Neuronal stem cell (in vitro differentiated cells): ENCODE measurements around the gene RASL10B. TPM values are rescaled to one million over a fixed set of nuclear protein-coding genes. Genes with fewer than 3 reads are reported as not detected.

Experiments used
- DNase-seq: peaks from one replicate; pipeline ENCODE4 v3.0.0-alpha.2; 2013; ENCODE audit warnings: low spot score
- H2AFZ ChIP-seq: one replicate; pipeline ENCODE4 v1.6.1; 2013; ENCODE audit warnings: mild to moderate bottlenecking, low read length, inconsistent platforms
- H2AK5ac ChIP-seq: 2 replicates; pipeline ENCODE4 v1.6.1; 2013; ENCODE audit warnings: low read depth, mild to moderate bottlenecking, inconsistent platforms, low read length, moderate library complexity, mixed read lengths
- H2BK120ac ChIP-seq: 2 replicates; pipeline ENCODE4 v1.6.1; 2013; ENCODE audit warnings: low read depth, mild to moderate bottlenecking, inconsistent platforms, low read length, moderate library complexity, mixed read lengths
- H2BK12ac ChIP-seq: one replicate; pipeline ENCODE4 v1.6.1; 2013; ENCODE audit warnings: low read length, inconsistent platforms
- H2BK15ac ChIP-seq: 2 replicates; pipeline ENCODE4 v1.6.1; 2013; ENCODE audit warnings: mild to moderate bottlenecking, low read length, inconsistent platforms, mixed read lengths
- H2BK5ac ChIP-seq: one replicate; pipeline ENCODE4 v1.6.1; 2013; ENCODE audit warnings: inconsistent platforms, mild to moderate bottlenecking, low read length, moderate library complexity
- H3K14ac ChIP-seq: one replicate; pipeline ENCODE4 v1.6.1; 2013; ENCODE audit warnings: low read length, inconsistent platforms
- H3K18ac ChIP-seq: 2 replicates; pipeline ENCODE4 v1.6.1; 2013; ENCODE audit warnings: low read length, inconsistent platforms
- H3K23ac ChIP-seq: 2 replicates; pipeline ENCODE4 v1.6.1; 2013; ENCODE audit warnings: low read depth, mild to moderate bottlenecking, mixed read lengths, low read length, inconsistent platforms; ENCODE audit not compliant: poor library complexity
- H3K27ac ChIP-seq: replicated peaks from 3 replicates; pipeline ENCODE4 v1.5.1; 2013; ENCODE audit warnings: low read length, inconsistent platforms
- H3K27me3 ChIP-seq, 3 experiments: 2 replicates each; pipeline ENCODE4 v1.6.1; 2013; ENCODE audit warnings: low read length in 3 of 3, mild to moderate bottlenecking in 2 of 3, inconsistent platforms in 1 of 3, low read depth in 1 of 3, mixed read lengths in 1 of 3, moderate library complexity in 1 of 3; ENCODE audit not compliant: control insufficient read depth in 3 of 3, insufficient read depth in 3 of 3
- H3K36me3 ChIP-seq, 2 donors: replicated peaks in 1 of 2; 2 replicates each; pipeline ENCODE4 v1.6.1; 2013; ENCODE audit warnings: low read length in 2 of 2; ENCODE audit not compliant: control insufficient read depth in 2 of 2, insufficient read depth in 2 of 2
- H3K4ac ChIP-seq: 2 replicates; pipeline ENCODE4 v1.6.1; 2013; ENCODE audit warnings: inconsistent platforms, mild to moderate bottlenecking, low read length, moderate library complexity
- H3K4me1 ChIP-seq, 2 donors: 1 replicate in 1 of 2; 2 replicates in 1 of 2; pipeline ENCODE4 v1.6.1; 2013; ENCODE audit warnings: low read length in 2 of 2, low read depth in 1 of 2; ENCODE audit not compliant: control insufficient read depth in 2 of 2, insufficient read depth in 1 of 2
- H3K4me2 ChIP-seq: one replicate; pipeline ENCODE4 v1.6.1; 2013; ENCODE audit warnings: mild to moderate bottlenecking, low read length, inconsistent platforms; ENCODE audit not compliant: insufficient read depth, poor library complexity, severe bottlenecking
- H3K4me3 ChIP-seq, 2 donors: 2 replicates each; pipeline ENCODE4 v1.5.1; 2013; ENCODE audit warnings: low read length in 2 of 2, mild to moderate bottlenecking in 2 of 2, inconsistent platforms in 1 of 2, moderate library complexity in 1 of 2
- H3K79me1 ChIP-seq: one replicate; pipeline ENCODE4 v1.6.1; 2013; ENCODE audit warnings: low read depth, mild to moderate bottlenecking, inconsistent platforms, low read length, moderate library complexity
- H3K9ac ChIP-seq: one replicate; pipeline ENCODE4 v1.6.1; 2013; ENCODE audit warnings: mild to moderate bottlenecking, low read depth, low read length, inconsistent platforms; ENCODE audit not compliant: poor library complexity
- H3K9me3 ChIP-seq, 2 donors: replicated peaks in 1 of 2; 2 replicates each; pipeline versions ENCODE3 to v1.6.1; 2013; ENCODE audit warnings: low read length in 2 of 2, mild to moderate bottlenecking in 2 of 2, inconsistent platforms in 1 of 2, low read depth in 1 of 2, mixed read lengths in 1 of 2, moderate library complexity in 1 of 2; ENCODE audit not compliant: control insufficient read depth in 2 of 2, insufficient read depth in 1 of 2
- H4K8ac ChIP-seq: one replicate; pipeline ENCODE4 v1.6.1; 2013; ENCODE audit warnings: low read depth, mild to moderate bottlenecking, inconsistent platforms, low read length, moderate library complexity
- H4K91ac ChIP-seq: one replicate; pipeline ENCODE4 v1.6.1; 2013; ENCODE audit warnings: low read length, low read depth, mild to moderate bottlenecking, inconsistent platforms; ENCODE audit not compliant: poor library complexity
- WGBS, 2 donors: extraction: QIAGEN DNeasy Blood & Tissue Kit; methylation state at CpG; one replicate each; pipeline ENCODE4 v1.1.7; 2013; ENCODE audit warnings: missing lambda C conversion rate in 2 of 2, mixed read lengths in 1 of 2; ENCODE audit not compliant: insufficient read length in 2 of 2, insufficient replicate concordance in 1 of 2; ENCODE audit errors: extremely low coverage in 2 of 2; 5-methylcytosine and 5-hydroxymethylcytosine counted together
- polyA plus RNA-seq, 2 experiments: library from polyadenylated mRNA; stranded (reverse); fragments of 200-250 nt; gene quantifications; one replicate each; pipeline ENCODE4 v1.2.3, GENCODE V29; 2013

RASL10B gene
- 20.8 TPM for polyA plus RNA-seq (2013, experiment 1 of 2)
- 20.9 TPM for polyA plus RNA-seq (2013, experiment 2 of 2)

- Histone ChIP-seq H2BK120ac (no peak within 1 kb of the TSS), H3K4me2 (peak within 1 kb of the TSS; percentile 78), H3K14ac (peak within 1 kb of the TSS; percentile 26), H2BK15ac (peak within 1 kb of the TSS; percentile 51), H2BK5ac (peak within 1 kb of the TSS; percentile 16), H2AFZ (peak within 1 kb of the TSS; percentile 95), H3K4me1 (peaks cover 13 to 18% of the 10 kb centered on the region in 2 donors), H3K27ac (no peak within 1 kb of the TSS), H3K36me3 (peaks cover 0 to 11% of the 10 kb centered on the region in 2 donors), H3K18ac (peak within 1 kb of the TSS; percentile 73), H3K27me3 (no peaks in the 10 kb centered on the region), H4K91ac (no peak within 1 kb of the TSS), H3K9ac (peak within 1 kb of the TSS; percentile 82), H3K9me3 (no peaks in the 10 kb centered on the region), H3K4ac (no peak within 1 kb of the TSS), H4K8ac (no peak within 1 kb of the TSS), H2AK5ac (no peak within 1 kb of the TSS), H2BK12ac (no peak within 1 kb of the TSS), H3K23ac (peak within 1 kb of the TSS; percentile 48), H3K79me1 (no peaks in the 10 kb centered on the region), H3K4me3 (peak within 1 kb of the TSS; percentile 79 to 86)
- WGBS, 2 donors, result no CpG with 5 or more reads among the region's 44 CpGs
- peak; percentile 65 for DNase-seq
These were observed at the start of gene RASL10B for GRCh38 chr17:35731239-35731916. RASL10B (plus strand) TSS chr17:35731639; CDS start chr17:35735185, 3,546 bp downstream.

- H3K9me3 ChIP-seq, result peaks cover 0 to 2% of the 10 kb centered on the region in 2 donors
- no peak overlapping the region for H2BK15ac ChIP-seq
- H3K14ac ChIP-seq, result no peak overlapping the region
- no peak overlapping the region for H4K91ac ChIP-seq
- no peak overlapping the region for H2BK5ac ChIP-seq
- no peak overlapping the region for H2BK120ac ChIP-seq
- H3K36me3 ChIP-seq, result peaks cover 6 to 93% of the 10 kb centered on the region in 2 donors
- H3K4ac ChIP-seq, result no peak overlapping the region
- DNase-seq, result no peak
- H2BK12ac ChIP-seq, result no peak overlapping the region
- no peak overlapping the region for H3K4me3 ChIP-seq
- no CpG with 5 or more reads among the region's 4 CpGs for WGBS, 2 donors
- H3K27ac ChIP-seq, result no peak overlapping the region
- no peaks in the 10 kb centered on the region for H3K4me1 ChIP-seq
- no peak overlapping the region for H4K8ac ChIP-seq
- no peak overlapping the region for H3K4me2 ChIP-seq
- H3K23ac ChIP-seq, result no peak overlapping the region
- H3K79me1 ChIP-seq, result no peaks in the 10 kb centered on the region
- H2AFZ ChIP-seq, result no peak overlapping the region
- no peak overlapping the region for H3K9ac ChIP-seq
- H2AK5ac ChIP-seq, result no peak overlapping the region
- no peaks in the 10 kb centered on the region for H3K27me3 ChIP-seq
- no peak overlapping the region for H3K18ac ChIP-seq
These were observed 47.8 kb upstream of the RASL10B start for GRCh38 chr17:35683591-35683990.

GRCh38 chr17:35684055-35684802 lies 47.2 kb upstream of the RASL10B start:
- Histone ChIP-seq H3K79me1 (no peaks in the 10 kb centered on the region), H3K9ac (no peak overlapping the region), H2BK15ac (no peak overlapping the region), H2AK5ac (no peak overlapping the region), H4K8ac (no peak overlapping the region), H3K27ac (no peak overlapping the region), H3K9me3 (no peaks in the 10 kb centered on the region), H2BK5ac (no peak overlapping the region), H2AFZ (no peak overlapping the region), H3K4me1 (no peaks in the 10 kb centered on the region), H3K4me2 (no peak overlapping the region), H3K4me3 (no peak overlapping the region), H3K4ac (no peak overlapping the region), H3K14ac (no peak overlapping the region), H2BK120ac (no peak overlapping the region), H3K23ac (no peak overlapping the region), H4K91ac (no peak overlapping the region), H3K18ac (no peak overlapping the region), H2BK12ac (no peak overlapping the region), H3K36me3 (peaks cover 6 to 93% of the 10 kb centered on the region in 2 donors), H3K27me3 (no peaks in the 10 kb centered on the region)
- DNase-seq, result peak; percentile 4
- no CpG with 5 or more reads among the region's 2 CpGs for WGBS, 2 donors

- H3K27me3 ChIP-seq, result no peaks in the 10 kb centered on the region
- H2BK12ac ChIP-seq, result no peak overlapping the region
- no peak overlapping the region for H3K9ac ChIP-seq
- H3K4ac ChIP-seq, result no peak overlapping the region
- H2AK5ac ChIP-seq, result no peak overlapping the region
- no peak overlapping the region for H4K8ac ChIP-seq
- no peak overlapping the region for H3K4me2 ChIP-seq
- no peak overlapping the region for H2BK120ac ChIP-seq
- H3K79me1 ChIP-seq, result no peaks in the 10 kb centered on the region
- no peak overlapping the region for H2BK5ac ChIP-seq
- H3K9me3 ChIP-seq, result no peaks in the 10 kb centered on the region
- no peak for DNase-seq
- peaks cover 6 to 93% of the 10 kb centered on the region in 2 donors for H3K36me3 ChIP-seq
- H3K14ac ChIP-seq, result no peak overlapping the region
- H3K27ac ChIP-seq, result no peak overlapping the region
- no CpG with 5 or more reads among the region's 7 CpGs for WGBS, 2 donors
- no peak overlapping the region for H2BK15ac ChIP-seq
- H3K4me1 ChIP-seq, result peaks cover 0 to 6% of the 10 kb centered on the region in 2 donors
- H2AFZ ChIP-seq, result no peak overlapping the region
- no peak overlapping the region for H3K18ac ChIP-seq
- H3K23ac ChIP-seq, result no peak overlapping the region
- H4K91ac ChIP-seq, result no peak overlapping the region
- H3K4me3 ChIP-seq, result no peak overlapping the region
These were observed 38.8 kb upstream of the RASL10B start for GRCh38 chr17:35692512-35693210.
